Spleen (tissue), 7 donors: ENCODE measurements around the gene HDHD3.

ENCODE experiments used
- POLR2A ChIP-seq, 3 donors: fragments of 450-650 bp; IDR thresholded peaks; one replicate each; pipeline ENCODE4 v1.5.1; 2017; ENCODE audit warnings: antibody characterized with exemption in 3 of 3, mild to moderate bottlenecking in 1 of 3
- POLR2AphosphoS5 ChIP-seq, 3 donors: sonication (generic); formaldehyde crosslinking; IDR thresholded peaks; one replicate each; pipeline ENCODE4 v1.5.1; 2017; ENCODE audit warnings: antibody characterized with exemption in 3 of 3
- TF ChIP-seq, protein P1 (sequence below), 11 experiments: fragments of 200-600 bp in 7 of 11; fragments of 450-650 bp in 4 of 11; sonication (generic) in 4 of 11; IDR thresholded peaks in 8 of 11; conservative IDR thresholded peaks in 3 of 11; 1 replicate in 7 of 11; 2 replicates in 4 of 11; pipeline versions ENCODE4 v1.4.0 to v1.8.0; 2016 to 2021; ENCODE audit warnings: antibody characterized with exemption in 11 of 11, inconsistent platforms in 4 of 11, mild to moderate bottlenecking in 1 of 11
- donor health status: DM: no; HTN: no; CAD: no; lungs with moderate emphysema.
- donor health status: DM: no; HTN: no; CAD: no.
- donor health status: DM: no; HTN: no; CAD: no.

DNA sequence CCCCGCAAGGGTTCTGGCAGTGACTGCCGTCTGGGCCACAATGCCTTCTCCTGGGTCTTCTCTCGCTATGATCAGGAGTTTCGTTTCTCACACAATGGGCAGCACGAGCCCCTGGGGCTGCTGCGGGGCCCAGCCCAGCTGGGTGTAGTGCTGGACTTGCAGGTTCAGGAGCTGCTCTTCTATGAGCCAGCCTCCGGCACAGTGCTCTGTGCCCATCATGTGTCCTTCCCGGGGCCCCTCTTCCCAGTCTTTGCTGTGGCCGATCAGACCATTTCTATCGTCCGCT lies 7.0 kb downstream of the HDHD3 start:
- TF ChIP-seq, protein P1, sequence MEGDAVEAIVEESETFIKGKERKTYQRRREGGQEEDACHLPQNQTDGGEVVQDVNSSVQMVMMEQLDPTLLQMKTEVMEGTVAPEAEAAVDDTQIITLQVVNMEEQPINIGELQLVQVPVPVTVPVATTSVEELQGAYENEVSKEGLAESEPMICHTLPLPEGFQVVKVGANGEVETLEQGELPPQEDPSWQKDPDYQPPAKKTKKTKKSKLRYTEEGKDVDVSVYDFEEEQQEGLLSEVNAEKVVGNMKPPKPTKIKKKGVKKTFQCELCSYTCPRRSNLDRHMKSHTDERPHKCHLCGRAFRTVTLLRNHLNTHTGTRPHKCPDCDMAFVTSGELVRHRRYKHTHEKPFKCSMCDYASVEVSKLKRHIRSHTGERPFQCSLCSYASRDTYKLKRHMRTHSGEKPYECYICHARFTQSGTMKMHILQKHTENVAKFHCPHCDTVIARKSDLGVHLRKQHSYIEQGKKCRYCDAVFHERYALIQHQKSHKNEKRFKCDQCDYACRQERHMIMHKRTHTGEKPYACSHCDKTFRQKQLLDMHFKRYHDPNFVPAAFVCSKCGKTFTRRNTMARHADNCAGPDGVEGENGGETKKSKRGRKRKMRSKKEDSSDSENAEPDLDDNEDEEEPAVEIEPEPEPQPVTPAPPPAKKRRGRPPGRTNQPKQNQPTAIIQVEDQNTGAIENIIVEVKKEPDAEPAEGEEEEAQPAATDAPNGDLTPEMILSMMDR (IDR thresholded peaks at IDR 0.05 in 8 of 11, conservative IDR thresholded peaks at IDR 0.05 in 3 of 11): no peak
- TF ChIP-seq POLR2A (IDR thresholded peaks at IDR 0.05) (no peak), POLR2AphosphoS5 (IDR thresholded peaks at IDR 0.05) (no peak)
